BE2C (cell line): Measurements from ENCODE around the gene ACP3. TPM values are rescaled to one million over a fixed set of nuclear protein-coding genes. Genes with fewer than 3 reads are reported as not detected.

Experiments used
- DNase-seq: peaks from one replicate; pipeline ENCODE4 v3.0.0-alpha.2; 2020
- H3K27me3 ChIP-seq: fragments of 250-450 bp; sonication (Bioruptor Pico); 2 replicates; pipeline ENCODE4 v1.5.1; 2020; ENCODE audit warnings: mild to moderate bottlenecking
- H3K36me3 ChIP-seq: fragments of 250-450 bp; sonication (Bioruptor Pico); 2 replicates; pipeline ENCODE4 v1.5.1; 2020; ENCODE audit warnings: mild to moderate bottlenecking
- H3K4me1 ChIP-seq: fragments of 250-450 bp; sonication (Bioruptor Pico); 2 replicates; pipeline ENCODE4 v1.5.1; 2020
- H3K4me3 ChIP-seq: 2 replicates; pipeline ENCODE4 v1.5.1; 2011; ENCODE audit warnings: low read depth, low read length
- H3K9me3 ChIP-seq: fragments of 250-450 bp; sonication (Bioruptor Pico); 2 replicates; pipeline ENCODE4 v1.5.1; 2020
- CTCF ChIP-seq: IDR thresholded peaks from 2 replicates; pipeline ENCODE4 v1.5.1; 2012; ENCODE audit warnings: mild to moderate bottlenecking, low read depth, low read length
- polyA plus RNA-seq: library from polyadenylated mRNA; unstranded; fragments of >200 nt; gene quantifications from one replicate; pipeline ENCODE4 v1.2.1, GENCODE V29; 2012; ENCODE audit warnings: low read depth, missing spikeins; ENCODE audit not compliant: insufficient read length, insufficient read depth

Gene ACP3
- polyA plus RNA-seq = not detected

GRCh38 chr3:132317229-132317948 lies at the start of gene ACP3:
TSS of gene ACP3 (plus strand) at chr3:132317407. CDS start at chr3:132317457, 50 bp downstream.
- no peaks in the 10 kb centered on the region for H3K36me3 ChIP-seq
- H3K9me3 ChIP-seq = no peaks in the 10 kb centered on the region
- no peak for TF ChIP-seq CTCF
- DNase-seq = no peak
- H3K4me1 ChIP-seq = peaks cover 4% of the 10 kb centered on the region; the same call in 1 of the 2 replicates
- H3K4me3 ChIP-seq = no peak within 1 kb of the TSS
- no peaks in the 10 kb centered on the region for H3K27me3 ChIP-seq

GRCh38 chr3:132268956-132269355 lies 48.3 kb upstream of the ACP3 start:
- H3K36me3 ChIP-seq = no peaks in the 10 kb centered on the region
- H3K4me1 ChIP-seq = no peaks in the 10 kb centered on the region
- H3K27me3 ChIP-seq = no peaks in the 10 kb centered on the region
- peak; percentile 55 for TF ChIP-seq CTCF
- no peak for DNase-seq
- no peaks in the 10 kb centered on the region for H3K9me3 ChIP-seq
- H3K4me3 ChIP-seq = no peak overlapping the region

GRCh38 chr3:132273036-132273435 lies 44.2 kb upstream of the ACP3 start:
- TF ChIP-seq CTCF = no peak
- no peak for DNase-seq
- no peaks in the 10 kb centered on the region for H3K9me3 ChIP-seq
- H3K4me3 ChIP-seq = no peak overlapping the region
- H3K27me3 ChIP-seq = no peaks in the 10 kb centered on the region
- no peaks in the 10 kb centered on the region for H3K4me1 ChIP-seq
- H3K36me3 ChIP-seq = no peaks in the 10 kb centered on the region

- no peak for DNase-seq
- Histone ChIP-seq H3K4me1 (no peaks in the 10 kb centered on the region), H3K9me3 (no peaks in the 10 kb centered on the region), H3K36me3 (no peaks in the 10 kb centered on the region), H3K27me3 (peaks cover 1% of the 10 kb centered on the region; the same call in 1 of the 2 replicates), H3K4me3 (no peak overlapping the region)
- TF ChIP-seq CTCF = no peak
These were observed 40.8 kb upstream of the ACP3 start for GRCh38 chr3:132276228-132276906.

GRCh38 chr3:132279030-132279429 lies 38.2 kb upstream of the ACP3 start:
- Histone ChIP-seq H3K27me3 (peaks cover 4% of the 10 kb centered on the region), H3K36me3 (no peaks in the 10 kb centered on the region), H3K4me3 (no peak overlapping the region), H3K4me1 (no peaks in the 10 kb centered on the region), H3K9me3 (no peaks in the 10 kb centered on the region)
- TF ChIP-seq CTCF = no peak
- DNase-seq = no peak

GRCh38 chr3:132283440-132283839 lies 33.8 kb upstream of the ACP3 start:
- no peaks in the 10 kb centered on the region for H3K36me3 ChIP-seq
- H3K4me3 ChIP-seq = no peak overlapping the region
- no peaks in the 10 kb centered on the region; the same call in 1 of the 2 replicates for H3K9me3 ChIP-seq
- H3K27me3 ChIP-seq = peaks cover 4% of the 10 kb centered on the region
- no peak for DNase-seq
- H3K4me1 ChIP-seq = no peaks in the 10 kb centered on the region
- TF ChIP-seq CTCF = no peak
